Hepatocyte (in vitro differentiated cells): ENCODE measurements around the gene YARS2.

Experiments
- EZH2 ChIP-seq: fragments of 200-600 bp; sonication (generic); IDR thresholded peaks from 2 replicates; pipeline ENCODE4 v1.6.1; 2016; ENCODE audit warnings: antibody characterized with exemption, mild to moderate bottlenecking, borderline replicate concordance
- EZH2phosphoT487 ChIP-seq: fragments of 200-600 bp; sonication (generic); IDR thresholded peaks from one replicate; pipeline ENCODE4 v1.6.1; 2018; ENCODE audit warnings: antibody characterized with exemption, mild to moderate bottlenecking, low read depth, moderate library complexity; ENCODE audit not compliant: unreplicated experiment, severe bottlenecking
- TF ChIP-seq, protein P1 (sequence below): fragments of 200-600 bp; sonication (generic); IDR thresholded peaks from 2 replicates; pipeline ENCODE4 v1.5.1; 2016; ENCODE audit warnings: antibody characterized with exemption, mild to moderate bottlenecking; ENCODE audit not compliant: poor library complexity

DNA sequence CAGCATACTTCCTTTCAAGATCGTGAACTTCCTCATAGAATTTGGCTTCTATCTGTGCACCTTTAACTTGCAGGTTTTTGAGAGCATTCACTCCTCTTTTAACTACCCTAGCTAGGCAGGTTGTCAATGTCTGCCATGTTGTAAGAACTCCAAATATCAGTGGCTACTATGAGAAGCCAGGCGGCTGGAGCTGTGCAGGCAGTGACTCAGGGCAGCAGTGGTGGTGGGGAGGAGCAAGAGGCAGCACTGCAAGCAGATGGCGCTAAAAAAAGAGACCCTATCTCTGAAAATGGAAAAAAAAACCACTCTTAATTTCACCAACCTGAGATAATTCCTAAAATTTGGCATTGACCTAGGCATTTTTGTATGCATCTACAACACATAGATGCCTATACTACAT is 28.5 kb downstream of the YARS2 start:
- TF ChIP-seq, protein P1, sequence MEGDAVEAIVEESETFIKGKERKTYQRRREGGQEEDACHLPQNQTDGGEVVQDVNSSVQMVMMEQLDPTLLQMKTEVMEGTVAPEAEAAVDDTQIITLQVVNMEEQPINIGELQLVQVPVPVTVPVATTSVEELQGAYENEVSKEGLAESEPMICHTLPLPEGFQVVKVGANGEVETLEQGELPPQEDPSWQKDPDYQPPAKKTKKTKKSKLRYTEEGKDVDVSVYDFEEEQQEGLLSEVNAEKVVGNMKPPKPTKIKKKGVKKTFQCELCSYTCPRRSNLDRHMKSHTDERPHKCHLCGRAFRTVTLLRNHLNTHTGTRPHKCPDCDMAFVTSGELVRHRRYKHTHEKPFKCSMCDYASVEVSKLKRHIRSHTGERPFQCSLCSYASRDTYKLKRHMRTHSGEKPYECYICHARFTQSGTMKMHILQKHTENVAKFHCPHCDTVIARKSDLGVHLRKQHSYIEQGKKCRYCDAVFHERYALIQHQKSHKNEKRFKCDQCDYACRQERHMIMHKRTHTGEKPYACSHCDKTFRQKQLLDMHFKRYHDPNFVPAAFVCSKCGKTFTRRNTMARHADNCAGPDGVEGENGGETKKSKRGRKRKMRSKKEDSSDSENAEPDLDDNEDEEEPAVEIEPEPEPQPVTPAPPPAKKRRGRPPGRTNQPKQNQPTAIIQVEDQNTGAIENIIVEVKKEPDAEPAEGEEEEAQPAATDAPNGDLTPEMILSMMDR: no peak
- TF ChIP-seq EZH2: no peak
- TF ChIP-seq EZH2phosphoT487: no peak
